ENCODE results near the gene CLSTN2. TPM values are rescaled to one million over a fixed set of nuclear protein-coding genes. Genes with fewer than 3 reads are reported as not detected.

The CLSTN2 gene
- total and polyA plus RNA-seq, 12 donors: 0.67 to 17.8 (median 5.3) TPM

GRCh38 chr3:140430494-140430893 lies 495.5 kb downstream of the CLSTN2 start:
- Histone ChIP-seq H3K36me3 (replicated peaks in 1 of 2) (no peaks in the 10 kb centered on the region), H3K4me1 (replicated peaks in 1 of 2) (no peaks in the 10 kb centered on the region), H3K27me3 (no peaks in the 10 kb centered on the region), H3K9me3 (replicated peaks in 1 of 3) (no peaks in the 10 kb centered on the region), H3K27ac (no peak overlapping the region), H3K4me3 (no peak overlapping the region)
- intact Hi-C loops (cut with DNase I): no loop called here
- no peak for DNase-seq
- WGBS, 4 donors: 84 to 93% (median 88%) methylated on average over 7 of the region's 7 CpGs
- TF ChIP-seq POLR2A (IDR thresholded peaks at IDR 0.05): no peak
- TF ChIP-seq CTCF (IDR thresholded peaks at IDR 0.05): no peak

- H3K4me1 ChIP-seq (replicated peaks in 1 of 2): no peaks in the 10 kb centered on the region
- WGBS, 4 donors: 60 to 76% (median 70%) methylated on average over 8 of the region's 8 CpGs
- no peaks in the 10 kb centered on the region for H3K27me3 ChIP-seq
- no peaks in the 10 kb centered on the region for H3K36me3 ChIP-seq (replicated peaks in 1 of 2)
- no peak overlapping the region for H3K4me3 ChIP-seq
- DNase-seq: peak in 1 of 7 donors; percentile 35
- no peaks in the 10 kb centered on the region for H3K9me3 ChIP-seq (replicated peaks in 1 of 3)
- intact Hi-C loops (cut with DNase I): no loop called here
- TF ChIP-seq POLR2A (IDR thresholded peaks at IDR 0.05) (no peak), CTCF (IDR thresholded peaks at IDR 0.05) (no peak)
- no peak overlapping the region for H3K27ac ChIP-seq
Measured at GRCh38 chr3:140432229-140432669, 497.3 kb downstream of the CLSTN2 start.

- no peaks in the 10 kb centered on the region for H3K27me3 ChIP-seq
- no peak for TF ChIP-seq CTCF (IDR thresholded peaks at IDR 0.05)
- no peak for TF ChIP-seq POLR2A (IDR thresholded peaks at IDR 0.05)
- H3K4me3 ChIP-seq: no peak overlapping the region
- H3K27ac ChIP-seq: no peak overlapping the region
- intact Hi-C loops (cut with DNase I): no loop called here
- no peaks in the 10 kb centered on the region for H3K36me3 ChIP-seq (replicated peaks in 1 of 2)
- H3K4me1 ChIP-seq (replicated peaks in 1 of 2): no peaks in the 10 kb centered on the region
- no peaks in the 10 kb centered on the region for H3K9me3 ChIP-seq (replicated peaks in 1 of 3)
- WGBS, 4 donors: 70 to 97% (median 87%) methylated on average over 2 of the region's 2 CpGs
- DNase-seq: peak in 2 of 7 donors; percentile 14 to 27
Measured at GRCh38 chr3:140433431-140433830, 498.4 kb downstream of the CLSTN2 start.

GRCh38 chr3:140434261-140434905 lies 499.4 kb downstream of the CLSTN2 start:
- intact Hi-C loops (cut with DNase I): no loop called here
- H3K36me3 ChIP-seq (replicated peaks in 1 of 2): no peaks in the 10 kb centered on the region
- no peak overlapping the region for H3K27ac ChIP-seq
- TF ChIP-seq CTCF (IDR thresholded peaks at IDR 0.05): no peak
- 84 to 90% (median 87%) methylated on average over 4 to 5 of the region's 5 CpGs for WGBS, 4 donors
- no peaks in the 10 kb centered on the region for H3K9me3 ChIP-seq (replicated peaks in 1 of 3)
- no peaks in the 10 kb centered on the region for H3K27me3 ChIP-seq
- no peak overlapping the region for H3K4me3 ChIP-seq
- no peaks in the 10 kb centered on the region for H3K4me1 ChIP-seq (replicated peaks in 1 of 2)
- no peak for DNase-seq
